Measurements from ENCODE around the gene AVPR2. TPM values are rescaled to one million over a fixed set of nuclear protein-coding genes. Genes with fewer than 3 reads are reported as not detected.

The AVPR2 gene
- not detected in 2 replicates for total RNA-seq

GRCh38 chrX:153903991-153904957 lies at the start of gene AVPR2:
AVPR2 (plus strand) TSS chrX:153904673; CDS start chrX:153905146, 473 bp downstream.

GRCh38 chrX:153885968-153886903 lies 18.2 kb upstream of the AVPR2 start, which contains the start of gene L1CAM:
L1CAM (minus strand) TSS chrX:153886173; CDS start chrX:153875836, 10,337 bp downstream.

GRCh38 chrX:153925739-153926551 lies 21.5 kb downstream of the AVPR2 start, which contains the start of gene ARHGAP4:
ARHGAP4 (minus strand) TSS chrX:153926264; CDS start chrX:153926202, 62 bp downstream.

GRCh38 chrX:153934762-153935325 lies 30.4 kb downstream of the AVPR2 start, which contains the start of gene NAA10:
NAA10 (minus strand) TSS chrX:153935037; CDS start chrX:153934904, 133 bp downstream.

GRCh38 chrX:153944140-153944799 lies 39.8 kb downstream of the AVPR2 start, which contains the start of gene RENBP:
RENBP (minus strand) TSS chrX:153944643; CDS start chrX:153944610, 33 bp downstream.

Other genes starting within 250 kb of the AVPR2 start
- 1.1 TPM in 1 of 2 replicates, not detected in the other for gene PNCK, start 230.9 kb upstream of the AVPR2 start, total RNA-seq
- gene SLC6A8, start 216.7 kb upstream of the AVPR2 start, total RNA-seq = 18.7 and 53.7 TPM in 2 replicates
- 78.3 and 104 TPM in 2 replicates for gene BCAP31, start 180.3 kb upstream of the AVPR2 start, total RNA-seq
- 9.8 and 22.2 TPM in 2 replicates for gene ABCD1, start 179.8 kb upstream of the AVPR2 start, total RNA-seq
- gene PLXNB3, start 140.4 kb upstream of the AVPR2 start, total RNA-seq = 4.6 and 8.4 TPM in 2 replicates
- gene SRPK3, start 123.6 kb upstream of the AVPR2 start, total RNA-seq = 1.9 TPM in 1 of 2 replicates, not detected in the other
- 91.7 and 93.4 TPM in 2 replicates for gene IDH3G, start 110.3 kb upstream of the AVPR2 start, total RNA-seq
- gene SSR4, start 110.0 kb upstream of the AVPR2 start, total RNA-seq = 224 and 257 TPM in 2 replicates
- gene PDZD4, start 74.1 kb upstream of the AVPR2 start, total RNA-seq = under 0.01 and 0.13 TPM in 2 replicates
- gene L1CAM, start 18.5 kb upstream of the AVPR2 start, total RNA-seq = 15.6 and 37.3 TPM in 2 replicates
- 5.7 and 16.7 TPM in 2 replicates for gene ARHGAP4, start 21.6 kb downstream of the AVPR2 start, total RNA-seq
- 126 and 216 TPM in 2 replicates for gene NAA10, start 30.4 kb downstream of the AVPR2 start, total RNA-seq
- 0.98 and 11.3 TPM in 2 replicates for gene RENBP, start 40.0 kb downstream of the AVPR2 start, total RNA-seq
- gene HCFC1, start 67.1 kb downstream of the AVPR2 start, total RNA-seq = 58.3 and 86.0 TPM in 2 replicates
- gene TMEM187, start 68.1 kb downstream of the AVPR2 start, total RNA-seq = 9.0 and 10.6 TPM in 2 replicates
- gene IRAK1, start 115.2 kb downstream of the AVPR2 start, total RNA-seq = 110 and 179 TPM in 2 replicates
- gene MECP2, start 193.0 kb downstream of the AVPR2 start, total RNA-seq = 16.5 and 16.8 TPM in 2 replicates
- gene OPN1LW, start 239.6 kb downstream of the AVPR2 start, total RNA-seq = not detected in 2 replicates

All from mesangial cell (primary cell).